SK-N-SH treated with all-trans-retinoic acid at 6 μM for 48 hours (cell line): ENCODE data around the gene SYNE2.

Experiments
- GLIS3 ChIP-seq: fragments of 250-450 bp; sonication (Bioruptor Pico); IDR thresholded peaks from 2 replicates; pipeline ENCODE4 v1.5.0; 2020; ENCODE audit warnings: mild to moderate bottlenecking, moderate library complexity
- OSR1 ChIP-seq: fragments of 250-450 bp; sonication (Bioruptor Pico); IDR thresholded peaks from 2 replicates; pipeline ENCODE4 v1.8.0; 2022; ENCODE audit warnings: moderate library complexity, mild to moderate bottlenecking, inconsistent platforms
- RARB ChIP-seq: fragments of 250-450 bp; sonication (Bioruptor Pico); IDR thresholded peaks from 2 replicates; pipeline ENCODE4 v1.8.0; 2021; ENCODE audit warnings: mild to moderate bottlenecking, moderate library complexity
- SNAI2 ChIP-seq: fragments of 250-450 bp; sonication (Bioruptor Pico); IDR thresholded peaks from 2 replicates; pipeline ENCODE4 v1.5.0; 2020; ENCODE audit warnings: mild to moderate bottlenecking, moderate library complexity
- TSHZ2 ChIP-seq: fragments of 250-450 bp; sonication (Bioruptor Pico); IDR thresholded peaks from 2 replicates; pipeline ENCODE4 v1.5.0; 2020; ENCODE audit warnings: mild to moderate bottlenecking, moderate library complexity

GRCh38 chr14:63860146-63860545 lies 7.3 kb downstream of the SYNE2 start:
- no peak for TF ChIP-seq SNAI2 (CRISPR knock-in tag)
- TF ChIP-seq RARB, result no peak
- no peak for TF ChIP-seq GLIS3 (CRISPR knock-in tag)
- no peak for TF ChIP-seq OSR1 (CRISPR knock-in tag)
- TF ChIP-seq TSHZ2, result no peak
